Measurements from ENCODE around the gene FLRT2.

- TF ChIP-seq EZH2 (IDR thresholded peaks at IDR 0.05; ENCODE audit: low read length, unreplicated experiment): no peak
- no peak for TF ChIP-seq CTCF (conservative IDR thresholded peaks at IDR 0.05; ENCODE audit: low read depth, low read length)
- TF ChIP-seq EZH2phosphoT487 (IDR thresholded peaks at IDR 0.05; ENCODE audit: borderline replicate concordance, low read length): no peak
Measured at GRCh38 chr14:85564841-85565527, 35.0 kb downstream of the FLRT2 start.

All from PC-3 (cell line).